ENCODE results near the gene KLF13. TPM values are rescaled to one million over a fixed set of nuclear protein-coding genes. Genes with fewer than 3 reads are reported as not detected.

KLF13 gene
- total and polyA plus RNA-seq, 2 donors (not counting 1 experiment from before 2014, with no cell fraction given): 39.6 to 42.9 TPM

DNA sequence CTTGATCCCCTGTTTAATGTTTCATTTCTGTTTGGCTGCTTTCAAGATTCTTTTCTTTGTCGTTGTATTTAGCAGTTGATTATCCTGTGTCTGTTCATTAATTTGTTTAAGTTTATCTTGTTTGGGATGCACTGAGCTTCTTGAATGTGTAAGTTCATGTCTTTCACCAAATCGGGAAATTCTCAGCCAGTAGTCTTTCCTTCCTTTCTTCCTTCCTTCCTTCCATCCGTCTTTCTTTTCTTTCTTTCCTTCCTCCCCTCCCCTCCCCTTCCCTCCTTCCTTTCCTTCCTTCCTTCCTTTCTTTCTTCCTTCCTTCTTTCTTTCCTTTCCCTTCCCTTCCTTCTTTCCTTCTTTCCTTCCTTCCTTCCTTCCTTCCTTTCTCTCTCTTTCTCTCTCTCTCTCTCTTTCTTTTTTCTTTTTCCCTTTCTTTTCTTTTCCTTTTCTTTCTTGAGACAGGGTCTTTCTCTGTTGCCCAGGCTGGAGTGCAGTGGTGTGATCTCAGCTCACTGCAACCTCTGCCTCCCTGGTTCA is 35.5 kb upstream of the KLF13 start:
- Histone ChIP-seq H3K9ac (ENCODE audit: insufficient read depth, low read length) (no peak overlapping the region), H3K4me3 (replicated peaks in 1 of 4; ENCODE audit: control extremely low read depth in 1 of 4, insufficient read depth in 1 of 4, low read depth in 3 of 4, low read length in 4 of 4) (no peak overlapping the region), H3K4me2 (ENCODE audit: extremely low read depth, insufficient read depth, low read length) (no peak overlapping the region), H3K9me3 (ENCODE audit: control insufficient read depth, insufficient read depth, low read depth, low read length) (no peaks in the 10 kb centered on the region), H3K4me1 (ENCODE audit: control insufficient read depth, extremely low read depth, insufficient read depth, low read length) (no peaks in the 10 kb centered on the region), H2AFZ (ENCODE audit: low read length) (no peak overlapping the region), H4K20me1 (ENCODE audit: control insufficient read depth, extremely low read depth, insufficient read depth, low read length) (no peaks in the 10 kb centered on the region), H3K27ac (ENCODE audit: insufficient read depth, low read length) (no peak overlapping the region), H3K36me3 (ENCODE audit: control insufficient read depth, insufficient read depth, low read length) (no peaks in the 10 kb centered on the region), H3K79me2 (ENCODE audit: control insufficient read depth, insufficient read depth, low read length) (no peaks in the 10 kb centered on the region), H3K27me3 (ENCODE audit: control insufficient read depth, insufficient read depth, low read length) (peaks cover 12% of the 10 kb centered on the region)
- no peak for DNase-seq (ENCODE audit: low read depth in 2 of 2)
- TF ChIP-seq, protein P1, sequence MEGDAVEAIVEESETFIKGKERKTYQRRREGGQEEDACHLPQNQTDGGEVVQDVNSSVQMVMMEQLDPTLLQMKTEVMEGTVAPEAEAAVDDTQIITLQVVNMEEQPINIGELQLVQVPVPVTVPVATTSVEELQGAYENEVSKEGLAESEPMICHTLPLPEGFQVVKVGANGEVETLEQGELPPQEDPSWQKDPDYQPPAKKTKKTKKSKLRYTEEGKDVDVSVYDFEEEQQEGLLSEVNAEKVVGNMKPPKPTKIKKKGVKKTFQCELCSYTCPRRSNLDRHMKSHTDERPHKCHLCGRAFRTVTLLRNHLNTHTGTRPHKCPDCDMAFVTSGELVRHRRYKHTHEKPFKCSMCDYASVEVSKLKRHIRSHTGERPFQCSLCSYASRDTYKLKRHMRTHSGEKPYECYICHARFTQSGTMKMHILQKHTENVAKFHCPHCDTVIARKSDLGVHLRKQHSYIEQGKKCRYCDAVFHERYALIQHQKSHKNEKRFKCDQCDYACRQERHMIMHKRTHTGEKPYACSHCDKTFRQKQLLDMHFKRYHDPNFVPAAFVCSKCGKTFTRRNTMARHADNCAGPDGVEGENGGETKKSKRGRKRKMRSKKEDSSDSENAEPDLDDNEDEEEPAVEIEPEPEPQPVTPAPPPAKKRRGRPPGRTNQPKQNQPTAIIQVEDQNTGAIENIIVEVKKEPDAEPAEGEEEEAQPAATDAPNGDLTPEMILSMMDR (conservative IDR thresholded peaks at IDR 0.05 in 1 of 2, IDR thresholded peaks at IDR 0.05 in 1 of 2; ENCODE audit: low read depth in 1 of 2, low read length in 2 of 2): no peak
- TF ChIP-seq EZH2 (IDR thresholded peaks at IDR 0.05; ENCODE audit: low read length, missing control alignments): no peak

DNA sequence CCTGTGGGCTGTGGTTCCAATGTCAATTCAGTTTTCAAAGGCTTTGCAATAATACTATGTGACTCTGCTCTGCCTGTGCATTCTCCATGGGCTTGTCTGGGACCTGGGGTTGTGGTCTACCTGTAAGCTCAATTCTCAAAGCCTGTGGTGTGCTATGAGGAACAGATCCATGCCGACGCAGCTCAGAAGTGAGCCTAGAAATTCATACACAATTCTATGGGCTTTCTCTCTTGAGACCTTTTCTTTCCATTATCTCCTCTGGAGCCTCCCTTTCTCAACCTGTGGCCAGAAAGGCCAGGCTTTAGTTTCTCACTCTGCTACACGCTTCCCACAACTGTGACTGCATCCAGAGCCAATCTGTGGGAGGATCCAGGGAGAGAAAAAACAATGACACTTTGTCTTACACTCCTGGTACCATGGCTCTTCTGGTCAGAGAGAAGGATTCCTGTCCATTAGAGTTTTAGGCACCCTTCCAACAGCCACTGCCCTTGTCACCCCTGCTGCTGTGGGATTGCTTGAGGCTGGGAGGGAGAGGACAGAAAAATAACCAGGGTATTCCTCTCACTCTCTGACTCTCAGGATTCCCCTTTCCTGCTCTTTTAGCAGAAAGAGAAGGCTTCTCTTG is 34.1 kb upstream of the KLF13 start:
- Histone ChIP-seq H3K9me3 (ENCODE audit: control insufficient read depth, insufficient read depth, low read depth, low read length) (no peaks in the 10 kb centered on the region), H3K36me3 (ENCODE audit: control insufficient read depth, insufficient read depth, low read length) (no peaks in the 10 kb centered on the region), H3K4me1 (ENCODE audit: control insufficient read depth, extremely low read depth, insufficient read depth, low read length) (no peaks in the 10 kb centered on the region), H3K4me3 (replicated peaks in 1 of 4; ENCODE audit: control extremely low read depth in 1 of 4, insufficient read depth in 1 of 4, low read depth in 3 of 4, low read length in 4 of 4) (no peak overlapping the region), H3K4me2 (ENCODE audit: extremely low read depth, insufficient read depth, low read length) (no peak overlapping the region), H2AFZ (ENCODE audit: low read length) (no peak overlapping the region), H3K27ac (ENCODE audit: insufficient read depth, low read length) (no peak overlapping the region), H3K79me2 (ENCODE audit: control insufficient read depth, insufficient read depth, low read length) (no peaks in the 10 kb centered on the region), H4K20me1 (ENCODE audit: control insufficient read depth, extremely low read depth, insufficient read depth, low read length) (no peaks in the 10 kb centered on the region), H3K27me3 (ENCODE audit: control insufficient read depth, insufficient read depth, low read length) (peaks cover 18% of the 10 kb centered on the region), H3K9ac (ENCODE audit: insufficient read depth, low read length) (no peak overlapping the region)
- DNase-seq (ENCODE audit: low read depth in 2 of 2): no peak
- TF ChIP-seq, protein P1 (conservative IDR thresholded peaks at IDR 0.05 in 1 of 2, IDR thresholded peaks at IDR 0.05 in 1 of 2; ENCODE audit: low read depth in 1 of 2, low read length in 2 of 2): no peak
- no peak for TF ChIP-seq EZH2 (IDR thresholded peaks at IDR 0.05; ENCODE audit: low read length, missing control alignments)

DNA sequence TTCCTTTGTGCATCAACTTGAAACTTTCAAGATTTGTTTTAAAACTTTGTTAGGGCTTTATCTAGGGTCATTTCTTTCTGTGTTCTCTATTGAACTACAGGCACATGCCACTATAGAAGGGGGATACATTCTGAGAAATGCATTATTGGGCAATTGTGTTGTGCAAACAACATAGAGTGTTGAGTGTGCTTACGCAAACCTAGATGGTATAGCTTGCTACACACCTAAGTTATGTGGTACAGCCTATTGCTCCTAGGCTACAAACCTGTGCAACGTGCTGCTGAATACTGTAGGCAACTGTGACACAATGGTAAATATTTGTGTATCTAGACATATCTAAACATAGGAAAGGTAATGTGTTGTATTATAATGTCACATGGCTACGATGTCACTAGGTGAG is 33.0 kb upstream of the KLF13 start:
- no peak overlapping the region for H3K27ac ChIP-seq (ENCODE audit: insufficient read depth, low read length)
- H3K9ac ChIP-seq (ENCODE audit: insufficient read depth, low read length): no peak overlapping the region
- no peaks in the 10 kb centered on the region for H3K79me2 ChIP-seq (ENCODE audit: control insufficient read depth, insufficient read depth, low read length)
- no peak overlapping the region for H2AFZ ChIP-seq (ENCODE audit: low read length)
- peaks cover 18% of the 10 kb centered on the region for H3K27me3 ChIP-seq (ENCODE audit: control insufficient read depth, insufficient read depth, low read length)
- H3K4me1 ChIP-seq (ENCODE audit: control insufficient read depth, extremely low read depth, insufficient read depth, low read length): no peaks in the 10 kb centered on the region
- no peak overlapping the region for H3K4me3 ChIP-seq (replicated peaks in 1 of 4; ENCODE audit: control extremely low read depth in 1 of 4, insufficient read depth in 1 of 4, low read depth in 3 of 4, low read length in 4 of 4)
- H4K20me1 ChIP-seq (ENCODE audit: control insufficient read depth, extremely low read depth, insufficient read depth, low read length): no peaks in the 10 kb centered on the region
- no peaks in the 10 kb centered on the region for H3K36me3 ChIP-seq (ENCODE audit: control insufficient read depth, insufficient read depth, low read length)
- no peaks in the 10 kb centered on the region for H3K9me3 ChIP-seq (ENCODE audit: control insufficient read depth, insufficient read depth, low read depth, low read length)
- no peak overlapping the region for H3K4me2 ChIP-seq (ENCODE audit: extremely low read depth, insufficient read depth, low read length)
- DNase-seq (ENCODE audit: low read depth in 2 of 2): no peak
- TF ChIP-seq EZH2 (IDR thresholded peaks at IDR 0.05; ENCODE audit: low read length, missing control alignments): no peak
